B cell (primary cell): ENCODE results near the gene FMOD. TPM values are rescaled to one million over a fixed set of nuclear protein-coding genes. Genes with fewer than 3 reads are reported as not detected.

ENCODE experiments used
- ATAC-seq: fragments of 200-7000 bp; cut with Tn5 transposase; one replicate; pipeline ENCODE4 v1.10.0; 2021; ENCODE audit warnings: low read depth, mild to moderate bottlenecking, moderate number of reproducible peaks, moderate library complexity
- CTCF ChIA-PET: fragments of 350-600 bp; sonication (Branson Sonifier 250); formaldehyde crosslinking; loops from one replicate; lab custom pipeline; 2021; ENCODE audit warnings: antibody characterized with exemption, inconsistent platforms; lab: Charles Lee
- POLR2A ChIA-PET: fragments of 350-600 bp; sonication (Branson Sonifier 250); formaldehyde crosslinking; loops from one replicate; lab custom pipeline; 2021; ENCODE audit warnings: antibody characterized with exemption; lab: Charles Lee
- DNase-seq: peaks from one replicate; pipeline ENCODE4 v3.0.0; 2013
- H2AFZ ChIP-seq: 2 replicates; pipeline ENCODE4 v1.6.1; 2012; ENCODE audit warnings: mild to moderate bottlenecking, low read depth, low read length; ENCODE audit not compliant: insufficient read depth, poor library complexity, severe bottlenecking
- H3K27ac ChIP-seq, 2 donors: 1 replicate in 1 of 2; 2 replicates in 1 of 2; pipeline ENCODE4 v1.5.1; 2012 to 2013; ENCODE audit warnings: low read length in 2 of 2, mild to moderate bottlenecking in 2 of 2, moderate library complexity in 1 of 2
- H3K27me3 ChIP-seq, 4 experiments: fragments of 200-600 bp in 1 of 4; sonication (generic) in 1 of 4; replicated peaks in 1 of 4; 1 replicate in 2 of 4; 2 replicates in 2 of 4; pipeline versions ENCODE4 v1.6.1 to v1.7.0; 2013 to 2016; ENCODE audit warnings: low read length in 3 of 4, mild to moderate bottlenecking in 2 of 4, mixed read lengths in 1 of 4, moderate library complexity in 1 of 4; ENCODE audit not compliant: insufficient read depth in 4 of 4, control insufficient read depth in 3 of 4; ENCODE audit errors: control extremely low read depth in 1 of 4
- H3K36me3 ChIP-seq, 2 experiments: replicated peaks in 1 of 2; 1 replicate in 1 of 2; 2 replicates in 1 of 2; pipeline versions ENCODE4 v1.6.1 to v1.7.1; 2013; ENCODE audit warnings: low read length in 1 of 2; ENCODE audit not compliant: insufficient read depth in 2 of 2, control insufficient read depth in 1 of 2; ENCODE audit errors: control extremely low read depth in 1 of 2, extremely low read depth in 1 of 2
- H3K4me1 ChIP-seq, 2 donors: fragments of 200-600 bp in 1 of 2; sonication (generic) in 1 of 2; 1 replicate in 1 of 2; 2 replicates in 1 of 2; pipeline versions ENCODE4 v1.5.1 to v1.6.1; 2013 to 2017; ENCODE audit warnings: low read length in 2 of 2; ENCODE audit not compliant: control insufficient read depth in 2 of 2, insufficient read depth in 2 of 2
- H3K4me2 ChIP-seq: replicated peaks from 2 replicates; pipeline ENCODE3; 2012; ENCODE audit warnings: mild to moderate bottlenecking, low read depth, low read length; ENCODE audit not compliant: poor library complexity, severe bottlenecking
- H3K4me3 ChIP-seq, 5 experiments: fragments of 200-600 bp in 1 of 5; sonication (generic) in 1 of 5; 1 replicate in 3 of 5; 2 replicates in 2 of 5; pipeline versions ENCODE4 v1.5.1 to v1.7.0; 2011 to 2016; ENCODE audit warnings: low read length in 4 of 5, mild to moderate bottlenecking in 4 of 5, low read depth in 2 of 5, control low read depth in 1 of 5, moderate library complexity in 1 of 5; ENCODE audit not compliant: insufficient read depth in 1 of 5; ENCODE audit errors: control extremely low read depth in 1 of 5, extremely low read depth in 1 of 5
- H3K79me2 ChIP-seq: fragments of 200-600 bp; sonication (generic); one replicate; pipeline ENCODE4 v1.6.0; 2016; ENCODE audit warnings: low read length; ENCODE audit not compliant: control insufficient read depth, insufficient read depth
- H3K9ac ChIP-seq: fragments of 200-600 bp; sonication (generic); 2 replicates; pipeline ENCODE4 v1.6.1; 2017; ENCODE audit warnings: mild to moderate bottlenecking, low read length, moderate library complexity
- H3K9me3 ChIP-seq, 3 donors: one replicate each; pipeline versions ENCODE4 v1.6.1 to v1.7.1; 2013; ENCODE audit warnings: low read length in 2 of 3; ENCODE audit not compliant: control insufficient read depth in 2 of 3, insufficient read depth in 1 of 3; ENCODE audit errors: control extremely low read depth in 1 of 3
- H4K20me1 ChIP-seq: 2 replicates; pipeline ENCODE4 v1.6.0; 2012; ENCODE audit warnings: mild to moderate bottlenecking, low read length; ENCODE audit not compliant: insufficient read depth, control insufficient read depth, poor library complexity, severe bottlenecking
- H3K27ac Mint-ChIP-seq: one replicate; pipeline ENCODE4 v1.8.0; 2021; ENCODE audit warnings: mixed read lengths
- H3K27me3 Mint-ChIP-seq: one replicate; pipeline ENCODE4 v1.8.0; 2021; ENCODE audit warnings: mixed read lengths
- H3K4me1 Mint-ChIP-seq: one replicate; pipeline ENCODE4 v1.8.0; 2021; ENCODE audit warnings: mixed read lengths
- H3K4me3 Mint-ChIP-seq: one replicate; pipeline ENCODE4 v1.8.0; 2021; ENCODE audit warnings: mixed read lengths
- H3K9me3 Mint-ChIP-seq: one replicate; pipeline ENCODE4 v1.8.0; 2022; ENCODE audit warnings: mixed read lengths; ENCODE audit not compliant: insufficient read depth
- CTCF ChIP-seq: fragments of 200-600 bp; IDR thresholded peaks from one replicate; pipeline ENCODE4 v1.8.0; 2022; ENCODE audit warnings: antibody characterized with exemption, mild to moderate bottlenecking
- EZH2 ChIP-seq: IDR thresholded peaks from 2 replicates; pipeline ENCODE4 v1.6.1; 2012; ENCODE audit warnings: borderline replicate concordance, low read depth, mild to moderate bottlenecking, moderate library complexity, low read length; ENCODE audit not compliant: insufficient read depth, poor library complexity, severe bottlenecking
- WGBS: methylation state at CpG from one replicate; pipeline ENCODE4 v1.1.5; 2013; ENCODE audit warnings: missing lambda C conversion rate; ENCODE audit not compliant: insufficient coverage; 5-methylcytosine and 5-hydroxymethylcytosine counted together
- intact Hi-C: fragments of 100-400 bp; cut with micrococcal nuclease; formaldehyde crosslinking; loops from one replicate; pipeline ENCODE4 v1.10.0; 2022
- polyA minus RNA-seq: library from RNA; depleted of rRNA, polyadenylated mRNA; stranded (reverse); fragments of >200 nt; gene quantifications from 2 replicates; pipeline ENCODE4 v1.2.3, GENCODE V29; 2012
- polyA plus RNA-seq: library from polyadenylated mRNA; depleted of rRNA; stranded (reverse); fragments of >200 nt; gene quantifications from 2 replicates; pipeline ENCODE4 v1.2.3, GENCODE V29; 2012
- total RNA-seq, 2 donors: library from RNA; stranded (reverse); fragments of 120-200 nt in 1 of 2; gene quantifications; 1 replicate in 1 of 2; 2 replicates in 1 of 2; pipeline versions ENCODE4 v1.2.3 to v1.2.4, GENCODE V29; 2013 to 2022

FMOD gene
- total RNA-seq (not detected in 2 replicates), polyA plus RNA-seq (not detected in 2 replicates), polyA minus RNA-seq (not detected in 2 replicates)
- 0.61 TPM for total RNA-seq (2013)

- POLR2A ChIA-PET: no interaction called here
- Histone ChIP-seq H3K4me1 (peaks cover 6 to 10% of the 10 kb centered on the region in 2 donors), H3K36me3 (no peaks in the 10 kb centered on the region), H3K79me2 (no peaks in the 10 kb centered on the region), H3K4me3 (no peak within 1 kb of the TSS), H3K9ac (no peak within 1 kb of the TSS), H2AFZ (peak within 1 kb of the TSS; percentile 30), H4K20me1 (no peaks in the 10 kb centered on the region), H3K27me3 (peaks cover 0 to 32% (median 5%) of the 10 kb centered on the region in 4 experiments), H3K27ac (no peak within 1 kb of the TSS), H3K9me3 (no peaks in the 10 kb centered on the region), H3K4me2 (peak within 1 kb of the TSS; percentile 53)
- no peak within 1 kb of the TSS for H3K27ac Mint-ChIP-seq
- ATAC-seq (no peak), DNase-seq (peak; percentile 32)
- intact Hi-C loops: no loop called here
- no peak within 1 kb of the TSS for H3K4me3 Mint-ChIP-seq
- peaks cover 39% of the 10 kb centered on the region for H3K27me3 Mint-ChIP-seq
- H3K4me1 Mint-ChIP-seq: peaks cover 3% of the 10 kb centered on the region
- WGBS: 13% methylated on average over 9 of the region's 17 CpGs
- CTCF ChIA-PET: interaction anchor here (8.1 to 32.7 kb wide), 2 partner anchors 10 to 73 kb away, joined by 83 to 1776 read pairs; no protein-coding TSS in a partner anchor
- no peak for TF ChIP-seq EZH2
- TF ChIP-seq CTCF: no peak
- no peaks in the 10 kb centered on the region for H3K9me3 Mint-ChIP-seq
These were observed at the start of gene FMOD for GRCh38 chr1:203351037-203351625. Gene FMOD (minus strand): TSS chr1:203351122. CDS start chr1:203348270, 2,852 bp downstream.

GRCh38 chr1:203396595-203397194, 45.8 kb upstream of the FMOD start:
- Mint-ChIP-seq H3K9me3 (no peaks in the 10 kb centered on the region), H3K27ac (no peak overlapping the region), H3K4me3 (no peak overlapping the region), H3K4me1 (no peaks in the 10 kb centered on the region), H3K27me3 (peaks cover 37% of the 10 kb centered on the region)
- Histone ChIP-seq H3K79me2 (no peaks in the 10 kb centered on the region), H3K4me2 (no peak overlapping the region), H4K20me1 (no peaks in the 10 kb centered on the region), H2AFZ (no peak overlapping the region), H3K9ac (no peak overlapping the region), H3K27me3 (no peaks in the 10 kb centered on the region), H3K4me1 (no peaks in the 10 kb centered on the region), H3K27ac (no peak overlapping the region), H3K36me3 (no peaks in the 10 kb centered on the region), H3K9me3 (peaks cover 0 to 1% (median 0%) of the 10 kb centered on the region in 3 donors), H3K4me3 (no peak overlapping the region)
- TF ChIP-seq EZH2 (no peak), CTCF (no peak)
- ATAC-seq: no peak
- 79% methylated on average over 6 of the region's 7 CpGs for WGBS
- ChIA-PET CTCF (no interaction called here), POLR2A (no interaction called here)
- DNase-seq: no peak
- intact Hi-C loops: no loop called here
